ENCODE results near the gene SNAP23.

- TF ChIP-seq CTCF (IDR thresholded peaks at IDR 0.05) = no peak
- no peak for TF ChIP-seq POLR2A (IDR thresholded peaks at IDR 0.05)
These were observed 47.8 kb upstream of the SNAP23 start for GRCh38 chr15:42447599-42447998.
